GM12872 (cell line): ENCODE results near the gene OBSCN.

Experiments used
- TF ChIP-seq, protein P1 (sequence below): IDR thresholded peaks from 3 replicates; pipeline ENCODE4 v1.5.1; 2011; ENCODE audit warnings: low read depth, mild to moderate bottlenecking, low read length, moderate library complexity; ENCODE audit not compliant: insufficient read depth

Gene OBSCN

DNA sequence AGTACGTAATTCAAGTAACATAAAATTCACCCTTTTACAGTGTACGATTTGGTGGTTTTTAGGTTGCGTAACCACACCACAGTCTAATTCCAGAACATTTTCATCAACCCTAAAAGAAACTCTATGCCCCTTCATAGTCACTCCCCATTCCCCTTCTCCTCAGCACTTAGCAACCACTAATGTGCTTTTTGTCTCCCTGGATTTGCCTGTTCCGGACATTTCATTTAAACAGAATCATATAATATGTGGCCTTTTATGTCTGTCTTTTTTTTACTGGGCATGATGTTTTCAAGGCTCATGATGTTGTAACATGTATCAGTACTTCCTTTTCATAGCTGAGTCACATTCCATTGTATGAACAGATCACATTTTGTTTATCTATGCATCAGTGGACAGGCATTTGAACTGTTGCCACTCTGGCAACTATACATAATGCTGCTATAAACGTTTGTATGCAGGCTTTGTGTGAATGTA is 20.8 kb downstream of the OBSCN start:
- TF ChIP-seq, protein P1, sequence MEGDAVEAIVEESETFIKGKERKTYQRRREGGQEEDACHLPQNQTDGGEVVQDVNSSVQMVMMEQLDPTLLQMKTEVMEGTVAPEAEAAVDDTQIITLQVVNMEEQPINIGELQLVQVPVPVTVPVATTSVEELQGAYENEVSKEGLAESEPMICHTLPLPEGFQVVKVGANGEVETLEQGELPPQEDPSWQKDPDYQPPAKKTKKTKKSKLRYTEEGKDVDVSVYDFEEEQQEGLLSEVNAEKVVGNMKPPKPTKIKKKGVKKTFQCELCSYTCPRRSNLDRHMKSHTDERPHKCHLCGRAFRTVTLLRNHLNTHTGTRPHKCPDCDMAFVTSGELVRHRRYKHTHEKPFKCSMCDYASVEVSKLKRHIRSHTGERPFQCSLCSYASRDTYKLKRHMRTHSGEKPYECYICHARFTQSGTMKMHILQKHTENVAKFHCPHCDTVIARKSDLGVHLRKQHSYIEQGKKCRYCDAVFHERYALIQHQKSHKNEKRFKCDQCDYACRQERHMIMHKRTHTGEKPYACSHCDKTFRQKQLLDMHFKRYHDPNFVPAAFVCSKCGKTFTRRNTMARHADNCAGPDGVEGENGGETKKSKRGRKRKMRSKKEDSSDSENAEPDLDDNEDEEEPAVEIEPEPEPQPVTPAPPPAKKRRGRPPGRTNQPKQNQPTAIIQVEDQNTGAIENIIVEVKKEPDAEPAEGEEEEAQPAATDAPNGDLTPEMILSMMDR, result no peak

DNA sequence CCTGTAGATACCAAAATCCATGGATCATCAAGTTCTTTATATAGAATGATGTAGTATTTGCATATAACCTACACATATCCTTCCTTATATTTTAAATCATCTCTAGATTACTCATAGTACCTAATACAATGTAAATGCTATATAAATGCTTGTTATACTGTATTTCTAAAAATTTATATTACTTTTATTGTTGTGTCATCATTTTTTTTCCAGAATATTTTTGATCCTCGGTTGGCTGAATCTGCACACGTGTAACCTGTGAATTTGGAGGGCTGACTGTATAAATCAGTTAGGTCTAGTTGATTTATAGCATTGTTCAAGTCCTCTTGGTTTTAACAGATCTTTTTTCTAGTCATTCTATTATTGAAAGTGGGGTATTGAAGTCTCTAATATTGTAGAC is 23.3 kb downstream of the OBSCN start:
- TF ChIP-seq, protein P1, result no peak

DNA sequence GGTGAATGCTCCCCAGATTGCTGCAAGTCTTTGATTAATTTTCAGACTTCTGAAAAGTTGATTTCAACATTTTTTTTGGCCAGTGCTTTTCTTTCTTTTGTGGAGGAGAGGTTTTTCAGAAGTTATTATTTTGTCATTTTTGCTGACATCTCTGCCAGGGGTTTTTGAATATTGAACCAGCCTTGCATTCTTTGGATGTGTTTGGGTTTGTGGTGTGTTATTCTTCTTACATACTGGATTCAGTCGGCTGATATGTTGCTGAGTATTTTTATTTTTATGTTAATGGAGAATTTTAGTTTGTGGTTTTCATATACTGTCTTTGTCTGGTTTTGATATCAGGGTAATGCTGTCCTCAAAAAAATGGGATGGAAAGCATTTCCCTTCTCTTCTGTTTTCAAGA is 25.3 kb downstream of the OBSCN start:
- TF ChIP-seq, protein P1, result no peak

DNA sequence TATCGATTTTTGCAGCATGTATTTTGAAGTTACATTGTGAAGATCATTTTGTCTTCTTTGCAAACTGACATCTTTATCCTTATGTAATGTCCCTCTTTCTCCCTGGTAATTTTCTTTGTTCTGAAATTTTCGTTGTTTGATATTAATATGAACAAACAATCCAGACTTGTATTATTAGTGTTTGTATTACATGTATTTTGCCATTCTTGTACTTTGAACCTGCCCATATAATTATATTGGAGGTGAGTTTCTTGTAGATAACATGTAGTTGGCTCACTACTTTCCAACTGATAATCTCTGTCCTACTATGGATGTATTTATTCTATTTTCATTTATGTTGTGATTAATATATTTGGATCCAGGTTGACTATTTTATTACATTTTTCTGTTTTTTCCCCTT is 27.1 kb downstream of the OBSCN start:
- TF ChIP-seq, protein P1, result no peak

DNA sequence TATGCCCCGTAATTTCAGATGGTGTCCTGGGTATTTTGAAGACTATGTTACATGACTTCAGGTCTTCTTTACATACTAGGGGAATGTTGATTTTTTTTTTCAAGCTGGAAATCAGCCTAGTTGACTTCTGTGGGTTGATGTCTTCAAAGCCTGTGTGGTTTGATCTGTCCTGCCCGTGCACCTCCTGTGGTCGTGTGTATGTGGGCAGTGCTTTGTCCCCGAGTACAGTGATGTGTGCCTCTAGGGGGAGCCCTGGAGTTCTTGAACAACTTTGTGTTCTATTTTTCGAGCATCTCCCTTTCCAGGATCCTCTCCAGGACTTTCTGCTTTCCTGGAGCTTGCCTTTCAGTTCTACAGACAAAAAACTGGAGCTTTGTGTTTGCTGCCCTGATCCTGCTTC is 28.9 kb downstream of the OBSCN start:
- TF ChIP-seq, protein P1, result peak; percentile 61

DNA sequence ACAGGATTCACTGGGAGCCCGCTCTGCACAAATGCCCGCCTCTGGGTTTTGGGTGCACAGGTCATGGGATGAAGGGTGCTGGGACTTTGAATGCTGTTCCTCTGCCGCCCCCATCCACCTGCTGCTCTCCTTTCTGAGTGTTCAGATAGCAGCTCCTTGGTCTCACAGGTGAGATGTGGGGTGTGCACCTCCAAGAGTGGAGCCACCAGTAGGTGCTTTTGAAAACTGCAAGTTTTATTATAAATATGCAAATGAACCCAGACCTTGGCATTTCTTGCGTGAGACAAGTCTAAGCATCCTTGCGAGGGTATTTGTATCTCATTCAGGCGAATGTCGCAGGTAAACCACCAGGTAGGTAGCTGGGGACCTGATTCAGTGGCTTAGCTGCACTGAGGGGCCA is 30.2 kb downstream of the OBSCN start:
- TF ChIP-seq, protein P1, result no peak

DNA sequence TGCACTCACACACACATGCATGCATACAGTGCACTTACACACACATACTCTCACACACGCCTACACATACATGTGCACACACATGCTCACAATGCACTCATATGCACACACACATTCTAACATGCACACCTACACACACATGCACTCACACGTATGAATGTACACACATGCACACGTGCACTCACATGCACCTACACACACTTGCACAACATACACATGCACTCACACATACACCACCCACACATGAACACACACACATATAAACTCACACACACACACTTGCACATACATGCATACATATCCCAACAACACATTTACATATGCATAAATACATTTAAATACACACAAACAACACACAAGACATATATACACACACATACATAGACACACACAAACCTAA is 30.6 kb downstream of the OBSCN start:
- TF ChIP-seq, protein P1, result no peak
